HepG2 (cell line): Measurements from ENCODE around the gene ECE2. TPM values are rescaled to one million over a fixed set of nuclear protein-coding genes. Genes with fewer than 3 reads are reported as not detected.

Experiments
- ATAC-seq: fragments of 200-7000 bp; cut with Tn5 transposase; 3 replicates; pipeline ENCODE4 v1.9.1; 2020; ENCODE audit warnings: mild to moderate bottlenecking, moderate library complexity
- BruUV-seq: library from RNA; stranded (reverse); fragments of 400-500 nt; replicated peaks from 2 replicates; lab custom pipeline; 2021; lab: Mats Ljungman, UMichigan
- CTCF ChIA-PET: fragments of 300-600 bp; formaldehyde crosslinking; extraction: SDS; loops from one replicate; lab custom pipeline; 2021; ENCODE audit warnings: low total read pairs, inconsistent platforms, low intra/inter-chr PET ratio; lab: Yijun Ruan, JAX
- POLR2A ChIA-PET: fragments of 350-600 bp; sonication (Branson Sonifier 250); formaldehyde crosslinking; loops from one replicate; lab custom pipeline; 2020; ENCODE audit warnings: antibody characterized with exemption, inconsistent platforms; lab: Yijun Ruan, JAX
- DNase-seq: peaks from one replicate; pipeline ENCODE4 v3.0.0-alpha.2; 2015; ENCODE audit warnings: low spot score
- FAIRE-seq: peaks from 3 replicates; lab custom pipeline; 2011; peaks lifted over from hg19 to GRCh38; lab: Jason Lieb, UNC
- H2AFZ ChIP-seq: one replicate; pipeline ENCODE4 v1.6.1; 2011; ENCODE audit warnings: low read length, inconsistent platforms
- H3K27ac ChIP-seq: fragments of 300-600 bp; 3 replicates; pipeline ENCODE4 v1.8.0; 2011; ENCODE audit warnings: mixed run types, mild to moderate bottlenecking, mixed read lengths, low read length, inconsistent platforms; ENCODE audit not compliant: insufficient read depth; ENCODE audit errors: extremely low read length
- H3K27me3 ChIP-seq, 2 experiments: fragments of 200-600 bp in 1 of 2; 2 replicates in 1 of 2; 3 replicates in 1 of 2; pipeline versions ENCODE4 v1.6.0 to v1.8.0; 2011; ENCODE audit warnings: low read length in 2 of 2, mild to moderate bottlenecking in 2 of 2, moderate library complexity in 2 of 2, inconsistent platforms in 1 of 2; ENCODE audit not compliant: insufficient read depth in 2 of 2, control insufficient read depth in 1 of 2
- H3K36me3 ChIP-seq, 2 experiments: fragments of 200-600 bp in 1 of 2; replicated peaks in 1 of 2; 2 replicates in 1 of 2; 3 replicates in 1 of 2; pipeline versions ENCODE4 v1.5.1 to v1.8.0; 2011; ENCODE audit warnings: low read length in 2 of 2, inconsistent platforms in 1 of 2; ENCODE audit not compliant: insufficient read depth in 2 of 2, control insufficient read depth in 1 of 2
- H3K4me1 ChIP-seq: 2 replicates; pipeline ENCODE4 v1.5.1; 2012; ENCODE audit warnings: low read length, inconsistent platforms; ENCODE audit not compliant: insufficient read depth
- H3K4me2 ChIP-seq: 2 replicates; pipeline ENCODE4 v1.6.0; 2011; ENCODE audit warnings: low read depth, low read length, inconsistent platforms
- H3K4me3 ChIP-seq, 3 experiments: fragments of 200-600 bp in 1 of 3; sonication (generic), shearing (Covaris generic) in 1 of 3; replicated peaks in 1 of 3; 2 replicates each; pipeline ENCODE4 v1.5.1; 2011 to 2016; ENCODE audit warnings: low read length in 3 of 3, inconsistent platforms in 2 of 3, low read depth in 2 of 3, mild to moderate bottlenecking in 2 of 3, control low read depth in 1 of 3, mixed read lengths in 1 of 3; ENCODE audit not compliant: insufficient read depth in 1 of 3
- H3K79me2 ChIP-seq: one replicate; pipeline ENCODE4 v1.6.1; 2011; ENCODE audit warnings: low read length, inconsistent platforms; ENCODE audit not compliant: insufficient read depth
- H3K9ac ChIP-seq: 2 replicates; pipeline ENCODE4 v1.6.0; 2011; ENCODE audit warnings: mild to moderate bottlenecking, low read depth, low read length, inconsistent platforms; ENCODE audit not compliant: insufficient read depth
- H3K9me3 ChIP-seq: 2 replicates; pipeline ENCODE4 v1.5.1; 2012; ENCODE audit warnings: mild to moderate bottlenecking, low read length
- H4K20me1 ChIP-seq: 2 replicates; pipeline ENCODE4 v1.6.0; 2011; ENCODE audit warnings: inconsistent platforms, mild to moderate bottlenecking, low read length, moderate library complexity; ENCODE audit not compliant: insufficient read depth
- ATF7 ChIP-seq, 2 experiments: fragments of 450-650 bp in 1 of 2; sonication (generic) in 1 of 2; formaldehyde crosslinking in 1 of 2; IDR thresholded peaks; 2 replicates each; pipeline versions ENCODE4 v1.4.0 to v1.6.1; 2016 to 2020; ENCODE audit warnings: antibody characterized with exemption in 1 of 2, mild to moderate bottlenecking in 1 of 2, missing genetic modification reagents in 1 of 2
- EZH2 ChIP-seq: conservative IDR thresholded peaks from 2 replicates; pipeline ENCODE4 v1.6.1; 2012; ENCODE audit warnings: mild to moderate bottlenecking, low read depth, low read length, moderate library complexity
- FOSL2 ChIP-seq: sonication (generic); formaldehyde crosslinking; IDR thresholded peaks from 2 replicates; pipeline ENCODE4 v1.4.0; 2020; ENCODE audit warnings: missing genetic modification reagents
- KLF6 ChIP-seq: IDR thresholded peaks from 2 replicates; pipeline ENCODE4 v1.8.0; 2016; ENCODE audit warnings: missing biosample characterization, missing genetic modification reagents
- KLF9 ChIP-seq: IDR thresholded peaks from 2 replicates; pipeline ENCODE4 v1.6.1; 2016; ENCODE audit warnings: low read depth
- KMT2B ChIP-seq: IDR thresholded peaks from 2 replicates; pipeline ENCODE4 v1.6.1; 2016; ENCODE audit warnings: missing genetic modification reagents, missing compliant biosample characterization
- MAZ ChIP-seq, 2 experiments: sonication (generic) in 1 of 2; formaldehyde crosslinking in 1 of 2; IDR thresholded peaks; 2 replicates each; pipeline versions ENCODE4 v1.5.0 to v1.6.1; 2012 to 2020; ENCODE audit warnings: low read depth in 2 of 2, mild to moderate bottlenecking in 2 of 2, borderline replicate concordance in 1 of 2, improper control_type of control experiment in 1 of 2, low read length in 1 of 2, missing genetic modification reagents in 1 of 2, moderate library complexity in 1 of 2
- MTA1 ChIP-seq: sonication (generic); formaldehyde crosslinking; IDR thresholded peaks from 2 replicates; pipeline ENCODE4 v1.4.0; 2020; ENCODE audit warnings: missing genetic modification reagents, mild to moderate bottlenecking, borderline replicate concordance
- NFKBIZ ChIP-seq: IDR thresholded peaks from 2 replicates; pipeline ENCODE4 v1.6.1; 2018; ENCODE audit warnings: missing genetic modification reagents, missing compliant biosample characterization
- SAP130 ChIP-seq: IDR thresholded peaks from 2 replicates; pipeline ENCODE4 v1.6.1; 2016; ENCODE audit warnings: low read depth
- SNAPC4 ChIP-seq: sonication (generic); formaldehyde crosslinking; IDR thresholded peaks from 2 replicates; pipeline ENCODE4 v1.4.0; 2020; ENCODE audit warnings: mild to moderate bottlenecking, missing genetic modification reagents
- SP1 ChIP-seq, 2 experiments: fragments of 450-650 bp in 1 of 2; sonication (generic) in 1 of 2; formaldehyde crosslinking in 1 of 2; IDR thresholded peaks; 2 replicates each; pipeline versions ENCODE4 v1.4.0 to v1.6.1; 2016 to 2020; ENCODE audit warnings: missing genetic modification reagents in 1 of 2
- ZIK1 ChIP-seq: sonication (generic); formaldehyde crosslinking; IDR thresholded peaks from 2 replicates; pipeline ENCODE4 v1.5.0; 2020; ENCODE audit warnings: mild to moderate bottlenecking, low read depth, missing genetic modification reagents, borderline replicate concordance
- ZNF546 ChIP-seq: sonication (generic); formaldehyde crosslinking; conservative IDR thresholded peaks from 2 replicates; pipeline ENCODE4 v1.8.1; 2023; ENCODE audit warnings: mild to moderate bottlenecking, missing genetic modification reagents
- ZNF816 ChIP-seq: sonication (generic); formaldehyde crosslinking; IDR thresholded peaks from 2 replicates; pipeline ENCODE4 v1.8.0; 2022; ENCODE audit warnings: missing genetic modification reagents, mild to moderate bottlenecking, borderline replicate concordance
- ZNF891 ChIP-seq: sonication (generic); formaldehyde crosslinking; IDR thresholded peaks from 2 replicates; pipeline ENCODE4 v1.5.0; 2020; ENCODE audit warnings: mild to moderate bottlenecking, missing genetic modification reagents
- WGBS: methylation state at CpG from one replicate; pipeline ENCODE4 v1.1.6; 2017; ENCODE audit warnings: low lambda C conversion rate; 5-methylcytosine and 5-hydroxymethylcytosine counted together
- in situ Hi-C: cut with HindIII; loops from 2 replicates; pipeline ENCODE4 v1.10.0; 2017; ENCODE audit warnings: low pct_unique_long_range_greater_than_20kb; ENCODE audit not compliant: extremely low pct_ligation_motif_present
- intact Hi-C: fragments of 100-400 bp; cut with micrococcal nuclease; formaldehyde crosslinking; loops from one replicate; pipeline ENCODE4 v1.10.0; 2022; ENCODE audit not compliant: unreplicated experiment
- polyA plus RNA-seq, 8 experiments: library from polyadenylated mRNA; depleted of rRNA in 3 of 8; stranded (reverse) in 7 of 8; unstranded in 1 of 8; fragments of >200 nt; fragmentation: Illumina TruSeq in 4 of 8; extraction: Trizol in 4 of 8; gene quantifications; 2 replicates each; pipeline versions ENCODE4 v1.2.1 to v1.2.3, GENCODE V29; 2011 to 2016; ENCODE audit warnings: low read depth in 4 of 8, missing spikeins in 1 of 8, mixed read lengths in 1 of 8; ENCODE audit not compliant: insufficient read depth in 1 of 8
- total RNA-seq, 5 experiments: library from RNA; depleted of rRNA; stranded (reverse); fragments of >200 nt; fragmentation: Illumina TruSeq; extraction: Trizol; gene quantifications; 2 replicates each; pipeline ENCODE4 v1.2.3, GENCODE V29; 2016; ENCODE audit warnings: low read depth in 1 of 5

Gene ECE2
- total and polyA plus RNA-seq, 2 of the 13 experiments (the other 11 are each of a cell fraction or from before 2014, with no cell fraction given): not detected

- TF ChIP-seq ZNF891 (CRISPR knock-in tag) (no peak), KLF9 (CRISPR knock-in tag) (no peak), KMT2B (no peak), MAZ (IDR thresholded peaks at IDR 0.05; ENCODE audit: borderline replicate concordance, low read depth, low read length) (no peak), MAZ (CRISPR knock-in tag; IDR thresholded peaks at IDR 0.05; ENCODE audit: low read depth) (0 out of 2 replicates have a peak, but pooled peaks have one; percentile 5), NFKBIZ (CRISPR knock-in tag) (no peak), KLF6 (no peak)
Observed at GRCh38 chr3:184261270-184261853, 14.5 kb upstream of the ECE2 start, which contains the start of gene CAMK2N2 (continued).

- BruUV-seq: no TSS peak
- intact Hi-C loops (loop anchor here (1.0 to 2.0 kb wide), 2 partner anchors 23 to 37 kb away; partner anchors contain the start of gene PSMD2), in situ Hi-C loops (no loop called here)
- peak overlapping the region; percentile 92 for H3K4me2 ChIP-seq
- POLR2A ChIA-PET: interaction anchor here (1.0 to 1.5 kb wide), 2 partner anchors 12 to 21 kb away, joined by 4 read pairs; partner anchors contain the start of gene EEF1AKMT4
- ATAC-seq (peak; percentile 44), DNase-seq (no peak), FAIRE-seq (no peak)
- peaks cover 24% of the 10 kb centered on the region for H3K4me1 ChIP-seq
- H3K4me3 ChIP-seq: peak overlapping the region; percentile 18 to 73 (median 50)
- peaks cover 12% of the 10 kb centered on the region; the same call in 1 of the 2 replicates for H4K20me1 ChIP-seq
- peaks cover 3 to 27% of the 10 kb centered on the region in 2 experiments for H3K27me3 ChIP-seq
- no peak overlapping the region for H3K9ac ChIP-seq
- no peaks in the 10 kb centered on the region for H3K79me2 ChIP-seq
- H3K36me3 ChIP-seq: 0 out of 5 replicates have a peak, but pooled peaks cover 0 to 1% of the 10 kb centered on the region in 2 experiments
- H3K9me3 ChIP-seq: no peaks in the 10 kb centered on the region
- H3K27ac ChIP-seq: no peak overlapping the region
- CTCF ChIA-PET: no interaction called here
- WGBS: 6% methylated on average over 27 of the region's 66 CpGs
- H2AFZ ChIP-seq: no peak overlapping the region
- no peak for TF ChIP-seq ZNF546
- TF ChIP-seq FOSL2 (CRISPR knock-in tag): 0 out of 2 replicates have a peak, but pooled peaks have one; percentile 7
- TF ChIP-seq MTA1 (CRISPR knock-in tag): peak; percentile 14; the same call in 1 of the 2 replicates
- TF ChIP-seq SP1 (IDR thresholded peaks at IDR 0.05): no peak
- no peak for TF ChIP-seq SP1 (CRISPR knock-in tag; IDR thresholded peaks at IDR 0.05)
- no peak for TF ChIP-seq ZNF816 (CRISPR knock-in tag)
- TF ChIP-seq ZIK1 (CRISPR knock-in tag): no peak
- peak; percentile 3; the same call in 1 of the 2 replicates for TF ChIP-seq SAP130
- no peak for TF ChIP-seq ATF7 (IDR thresholded peaks at IDR 0.05)
- TF ChIP-seq ATF7 (CRISPR knock-in tag; IDR thresholded peaks at IDR 0.05): no peak
- peak; percentile 87; the same call in 1 of the 2 replicates for TF ChIP-seq EZH2
- no peak for TF ChIP-seq SNAPC4 (CRISPR knock-in tag)
Observed at GRCh38 chr3:184261854-184262763, 13.7 kb upstream of the ECE2 start.
